Measurements from ENCODE around the gene PSMG4. TPM values are rescaled to one million over a fixed set of nuclear protein-coding genes. Genes with fewer than 3 reads are reported as not detected.

The PSMG4 gene
- total RNA-seq, 1 experiment from 2014 or later, result 51.9 TPM

DNA sequence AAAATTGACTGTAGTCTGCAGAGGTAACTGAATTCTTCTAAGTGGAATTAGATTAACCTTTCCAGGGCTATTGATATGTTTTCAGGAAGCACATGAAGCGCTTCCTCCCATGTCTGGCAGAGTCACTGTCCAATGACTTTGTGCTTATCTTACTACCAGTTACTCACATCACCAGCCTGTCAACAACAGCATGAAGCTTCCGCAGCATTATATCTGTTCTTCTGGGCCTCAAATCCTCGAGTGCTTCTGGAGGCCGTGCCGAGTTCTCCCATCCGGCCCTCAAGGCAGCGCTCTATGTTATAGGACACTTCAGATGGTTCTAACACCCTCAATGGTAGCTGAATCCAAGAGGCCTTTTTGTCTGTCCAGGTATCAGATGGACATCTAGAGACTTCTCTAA, 33.2 kb downstream of the PSMG4 start:
- POLR2A ChIA-PET (ENCODE audit: unreplicated experiment), result no interaction called here

DNA sequence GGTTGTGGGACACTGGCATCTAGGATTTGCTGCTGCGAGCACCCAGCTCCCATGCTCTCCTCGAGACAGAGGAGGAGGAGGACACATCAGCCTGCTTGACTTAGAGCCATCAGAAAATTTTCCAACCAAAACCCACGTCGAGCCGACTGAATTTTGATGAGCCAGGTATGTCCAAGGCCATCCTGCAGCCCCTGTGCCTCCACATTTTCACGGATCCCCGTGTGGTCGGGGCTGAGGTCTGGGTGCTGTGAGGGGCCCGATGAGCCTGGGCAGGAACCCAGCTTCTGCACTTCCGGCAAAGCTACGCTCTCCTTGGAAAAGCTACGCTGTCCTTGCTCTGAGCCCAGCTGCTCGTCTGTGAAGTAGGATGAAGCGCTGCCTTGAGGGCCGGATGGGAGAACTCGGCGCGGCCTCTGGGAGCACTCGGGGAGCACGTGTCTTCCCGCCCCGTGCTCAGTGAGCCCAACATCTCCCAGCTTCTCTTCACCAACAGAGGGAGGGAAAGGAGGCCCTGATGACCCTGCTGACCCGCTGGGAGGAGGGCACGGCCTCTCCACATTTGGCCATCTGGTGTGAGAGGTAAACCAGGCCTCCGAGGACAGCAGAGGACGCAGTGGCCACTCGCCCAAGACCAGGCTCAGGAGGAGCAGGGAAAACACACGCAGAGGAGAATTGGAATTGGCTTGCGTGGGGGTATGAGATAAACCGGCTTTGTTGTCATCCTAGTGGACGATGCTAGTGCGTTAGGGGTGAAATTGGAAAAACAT, 33.9 kb downstream of the PSMG4 start:
- Histone ChIP-seq H3K27ac (ENCODE audit: low read length) (no peak overlapping the region), H3K4me3 (ENCODE audit: low read length) (no peak overlapping the region), H3K9me2 (replicated peaks; ENCODE audit: low read length) (no peaks in the 10 kb centered on the region), H3F3A (ENCODE audit: low read length, unreplicated experiment) (no peaks in the 10 kb centered on the region), H3K4me1 (ENCODE audit: insufficient read depth, low read length) (peaks cover 15% of the 10 kb centered on the region), H3K79me2 (ENCODE audit: low read length) (no peaks in the 10 kb centered on the region), H3K9me3 (ENCODE audit: low read length) (no peaks in the 10 kb centered on the region), H3K4me2 (ENCODE audit: low read length) (no peak overlapping the region), H4K20me1 (ENCODE audit: low read length) (no peaks in the 10 kb centered on the region), H3K27me3 (ENCODE audit: low read length) (no peaks in the 10 kb centered on the region), H2AFZ (ENCODE audit: low read length) (no peak overlapping the region), H3K36me3 (ENCODE audit: low read depth, low read length) (no peaks in the 10 kb centered on the region), H3K9ac (ENCODE audit: low read length) (no peak overlapping the region)
- no TSS peak for BruUV-seq (replicated peaks)
- ATAC-seq, result no peak
- no peak for DNase-seq
- intact Hi-C loops (cut with micrococcal nuclease), result no loop called here
- ChIA-PET CTCF (no interaction called here), POLR2A (ENCODE audit: unreplicated experiment) (no interaction called here)
- TF ChIP-seq EZH2 (IDR thresholded peaks at IDR 0.05; ENCODE audit: low read length, unreplicated experiment), result no peak

More for the DNA sequence above, 33.2 kb downstream of the PSMG4 start:
- peaks cover 13% of the 10 kb centered on the region for H3K4me1 ChIP-seq (ENCODE audit: insufficient read depth, low read length)
- no peaks in the 10 kb centered on the region for H3K27me3 ChIP-seq (ENCODE audit: low read length)
- H3K36me3 ChIP-seq (ENCODE audit: low read depth, low read length), result no peaks in the 10 kb centered on the region
- no peak for TF ChIP-seq EZH2phosphoT487 (IDR thresholded peaks at IDR 0.05; ENCODE audit: borderline replicate concordance, low read length)
- TF ChIP-seq, protein P1, sequence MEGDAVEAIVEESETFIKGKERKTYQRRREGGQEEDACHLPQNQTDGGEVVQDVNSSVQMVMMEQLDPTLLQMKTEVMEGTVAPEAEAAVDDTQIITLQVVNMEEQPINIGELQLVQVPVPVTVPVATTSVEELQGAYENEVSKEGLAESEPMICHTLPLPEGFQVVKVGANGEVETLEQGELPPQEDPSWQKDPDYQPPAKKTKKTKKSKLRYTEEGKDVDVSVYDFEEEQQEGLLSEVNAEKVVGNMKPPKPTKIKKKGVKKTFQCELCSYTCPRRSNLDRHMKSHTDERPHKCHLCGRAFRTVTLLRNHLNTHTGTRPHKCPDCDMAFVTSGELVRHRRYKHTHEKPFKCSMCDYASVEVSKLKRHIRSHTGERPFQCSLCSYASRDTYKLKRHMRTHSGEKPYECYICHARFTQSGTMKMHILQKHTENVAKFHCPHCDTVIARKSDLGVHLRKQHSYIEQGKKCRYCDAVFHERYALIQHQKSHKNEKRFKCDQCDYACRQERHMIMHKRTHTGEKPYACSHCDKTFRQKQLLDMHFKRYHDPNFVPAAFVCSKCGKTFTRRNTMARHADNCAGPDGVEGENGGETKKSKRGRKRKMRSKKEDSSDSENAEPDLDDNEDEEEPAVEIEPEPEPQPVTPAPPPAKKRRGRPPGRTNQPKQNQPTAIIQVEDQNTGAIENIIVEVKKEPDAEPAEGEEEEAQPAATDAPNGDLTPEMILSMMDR (conservative IDR thresholded peaks at IDR 0.05; ENCODE audit: low read depth, low read length), result no peak
- no peak for TF ChIP-seq EZH2 (IDR thresholded peaks at IDR 0.05; ENCODE audit: low read length, unreplicated experiment)
- no peaks in the 10 kb centered on the region for H3K79me2 ChIP-seq (ENCODE audit: low read length)
- no peak overlapping the region for H2AFZ ChIP-seq (ENCODE audit: low read length)
- ATAC-seq (no peak), DNase-seq (no peak)
- H3K9me2 ChIP-seq (replicated peaks; ENCODE audit: low read length), result no peaks in the 10 kb centered on the region
- no peak overlapping the region for H3K9ac ChIP-seq (ENCODE audit: low read length)
- H3K4me3 ChIP-seq (ENCODE audit: low read length), result no peak overlapping the region
- no TSS peak for BruUV-seq (replicated peaks)
- intact Hi-C loops (cut with micrococcal nuclease), result no loop called here
- H3K4me2 ChIP-seq (ENCODE audit: low read length), result no peak overlapping the region
- H3F3A ChIP-seq (ENCODE audit: low read length, unreplicated experiment), result no peaks in the 10 kb centered on the region
- H4K20me1 ChIP-seq (ENCODE audit: low read length), result no peaks in the 10 kb centered on the region
- no peak overlapping the region for H3K27ac ChIP-seq (ENCODE audit: low read length)
- CTCF ChIA-PET, result no interaction called here
- no peaks in the 10 kb centered on the region for H3K9me3 ChIP-seq (ENCODE audit: low read length)

DNA sequence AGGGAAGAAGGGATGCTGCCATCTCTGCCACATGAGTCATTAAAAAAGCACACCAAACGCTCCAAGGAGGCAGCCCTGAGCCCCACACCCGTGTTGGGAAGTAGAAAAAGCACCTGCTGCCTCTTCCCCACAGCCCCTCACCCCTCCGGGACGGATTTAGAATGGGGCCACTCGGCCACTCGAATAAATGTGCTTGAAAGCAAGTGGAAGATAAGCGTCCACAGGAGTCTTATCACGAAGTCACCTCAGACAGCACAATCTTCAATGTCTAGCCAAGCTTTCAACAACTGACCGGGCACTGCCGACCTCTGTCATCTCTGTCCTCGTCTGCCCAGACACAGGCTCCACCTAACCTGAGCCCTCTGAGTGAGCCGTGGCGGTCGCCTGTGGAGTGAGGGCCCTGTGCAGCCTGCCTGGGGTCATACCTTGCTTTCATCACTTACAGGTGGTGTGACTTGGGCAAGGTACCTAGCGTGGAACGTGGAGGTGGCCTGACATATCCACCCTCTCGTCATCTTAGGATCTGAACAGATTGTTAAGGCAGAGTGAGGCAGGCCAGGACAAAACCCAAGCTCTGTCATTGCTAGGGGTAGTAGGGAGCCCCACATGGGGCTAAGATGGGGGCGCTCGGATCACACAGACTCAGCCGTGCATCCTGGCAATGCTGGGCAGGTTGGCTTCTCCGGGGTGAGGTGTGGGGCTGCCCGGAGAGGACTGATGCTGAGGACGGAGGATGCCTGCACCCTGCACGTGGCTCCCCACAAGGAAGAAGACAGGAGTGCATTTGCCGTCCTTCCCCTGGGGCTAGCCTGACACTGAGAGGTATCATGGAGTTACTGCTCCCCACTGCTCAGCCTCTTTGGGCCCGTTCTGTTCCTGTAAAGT, 34.8 kb downstream of the PSMG4 start:
- H3F3A ChIP-seq (ENCODE audit: low read length, unreplicated experiment), result no peaks in the 10 kb centered on the region
- CTCF ChIA-PET, result no interaction called here

More for the DNA sequence above, 34.8 kb downstream of the PSMG4 start:
- intact Hi-C loops (cut with micrococcal nuclease), result no loop called here
- Histone ChIP-seq H3K4me3 (ENCODE audit: low read length) (no peak overlapping the region), H3K4me1 (ENCODE audit: insufficient read depth, low read length) (peaks cover 18% of the 10 kb centered on the region), H3K79me2 (ENCODE audit: low read length) (no peaks in the 10 kb centered on the region), H3K9me3 (ENCODE audit: low read length) (no peaks in the 10 kb centered on the region), H3K9ac (ENCODE audit: low read length) (no peak overlapping the region), H4K20me1 (ENCODE audit: low read length) (no peaks in the 10 kb centered on the region), H3K9me2 (replicated peaks; ENCODE audit: low read length) (no peaks in the 10 kb centered on the region), H3K27ac (ENCODE audit: low read length) (no peak overlapping the region), H3K27me3 (ENCODE audit: low read length) (no peaks in the 10 kb centered on the region), H3K4me2 (ENCODE audit: low read length) (no peak overlapping the region), H3K36me3 (ENCODE audit: low read depth, low read length) (no peaks in the 10 kb centered on the region), H2AFZ (ENCODE audit: low read length) (no peak overlapping the region)
- POLR2A ChIA-PET (ENCODE audit: unreplicated experiment), result no interaction called here
- BruUV-seq (replicated peaks), result no TSS peak
- DNase-seq, result no peak
- TF ChIP-seq EZH2 (IDR thresholded peaks at IDR 0.05; ENCODE audit: low read length, unreplicated experiment) (no peak), EZH2phosphoT487 (IDR thresholded peaks at IDR 0.05; ENCODE audit: borderline replicate concordance, low read length) (no peak)
- ATAC-seq, result no peak
